Activated CD4-positive, alpha-beta T cell treated with anti-CD3 and anti-CD28 coated beads for 48 hours (primary cell): Measurements from ENCODE around the gene C1orf122.

Experiments used
- DNase-seq: peaks from one replicate; pipeline ENCODE4 v3.0.0-alpha.2; 2020

The C1orf122 gene

DNA sequence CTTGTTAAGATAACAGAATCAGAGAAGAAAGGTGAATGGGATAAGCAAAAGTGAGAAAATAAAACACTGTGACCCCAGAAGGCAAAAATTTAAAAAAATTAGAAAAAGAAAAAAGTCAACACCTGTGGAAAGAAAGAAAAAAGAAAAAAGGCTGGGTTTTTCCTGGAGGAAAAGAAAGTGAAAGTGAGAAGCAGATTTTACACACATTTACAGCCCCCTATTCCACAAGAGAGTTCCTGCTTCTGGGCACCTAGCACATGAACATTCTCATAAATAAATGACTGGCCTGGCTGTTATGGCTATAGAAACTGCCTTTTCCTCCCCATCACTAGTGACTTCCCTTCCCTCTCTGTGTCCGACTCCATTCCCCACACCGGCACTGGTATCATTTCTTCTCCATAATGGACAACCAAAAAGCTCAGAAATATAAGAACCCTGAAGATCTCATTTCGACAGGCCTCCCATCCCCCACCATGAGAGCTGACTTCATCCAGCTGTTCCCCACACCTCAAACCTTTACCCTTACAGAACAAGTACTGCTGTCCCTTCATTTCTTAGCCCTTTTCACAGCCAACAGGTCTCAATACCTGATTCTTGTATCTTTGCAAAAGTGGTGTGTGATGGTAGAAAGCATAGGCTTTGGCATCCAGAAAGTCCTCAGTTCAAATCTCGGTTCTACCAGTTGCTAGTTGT lies 39.2 kb downstream of the C1orf122 start:
- no peak for DNase-seq

GRCh38 chr1:37849480-37849879 lies 41.9 kb downstream of the C1orf122 start:
- no peak for DNase-seq

- DNase-seq = no peak
Measured at GRCh38 chr1:37850352-37850955, 42.9 kb downstream of the C1orf122 start.

GRCh38 chr1:37851262-37851661 lies 43.7 kb downstream of the C1orf122 start:
- DNase-seq = no peak

GRCh38 chr1:37851782-37852210 lies 44.2 kb downstream of the C1orf122 start:
- DNase-seq = no peak

GRCh38 chr1:37853157-37853556 lies 45.6 kb downstream of the C1orf122 start:
- DNase-seq = no peak

GRCh38 chr1:37854406-37854805 lies 46.8 kb downstream of the C1orf122 start:
- no peak for DNase-seq
